Gastroesophageal sphincter (tissue), 3 donors: ENCODE measurements around the gene ITGA7.

Experiments
- EP300 ChIP-seq: sonication (generic); formaldehyde crosslinking; IDR thresholded peaks from one replicate; pipeline ENCODE4 v1.6.1; 2017; ENCODE audit warnings: antibody characterized with exemption, mild to moderate bottlenecking
- POLR2A ChIP-seq, 2 donors: fragments of 450-650 bp; IDR thresholded peaks; one replicate each; pipeline ENCODE4 v1.6.1; 2017; ENCODE audit warnings: antibody characterized with exemption in 2 of 2, mild to moderate bottlenecking in 2 of 2, moderate library complexity in 1 of 2
- POLR2AphosphoS5 ChIP-seq: sonication (generic); formaldehyde crosslinking; IDR thresholded peaks from one replicate; pipeline ENCODE4 v1.6.1; 2017; ENCODE audit warnings: antibody characterized with exemption
- TF ChIP-seq, protein P1 (sequence below), 4 experiments: fragments of 200-600 bp in 2 of 4; fragments of 450-650 bp in 2 of 4; sonication (generic) in 1 of 4; IDR thresholded peaks; one replicate each; pipeline ENCODE4 v1.5.1; 2017 to 2019; ENCODE audit warnings: antibody characterized with exemption in 4 of 4, mild to moderate bottlenecking in 2 of 4, moderate library complexity in 2 of 4

DNA sequence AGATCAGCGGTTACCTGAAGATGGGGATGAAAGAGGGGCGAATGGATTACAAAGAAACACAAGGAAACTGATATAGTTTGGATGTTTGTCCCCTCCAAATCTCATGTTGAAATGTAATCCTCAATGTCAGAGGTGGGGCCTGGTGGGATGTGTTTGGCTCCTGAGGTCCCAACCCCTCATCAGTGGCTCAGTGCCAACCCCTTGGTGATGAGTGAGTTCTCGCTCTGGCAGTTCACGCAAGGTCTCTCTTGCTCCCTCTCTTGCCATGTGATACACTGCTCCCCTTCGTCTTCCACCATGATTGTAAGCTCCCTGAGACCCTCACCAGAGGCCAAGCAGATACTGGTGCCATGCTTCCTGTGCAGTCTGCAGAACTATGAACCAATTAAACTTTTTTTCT, 28.0 kb downstream of the ITGA7 start:
- TF ChIP-seq, protein P1, sequence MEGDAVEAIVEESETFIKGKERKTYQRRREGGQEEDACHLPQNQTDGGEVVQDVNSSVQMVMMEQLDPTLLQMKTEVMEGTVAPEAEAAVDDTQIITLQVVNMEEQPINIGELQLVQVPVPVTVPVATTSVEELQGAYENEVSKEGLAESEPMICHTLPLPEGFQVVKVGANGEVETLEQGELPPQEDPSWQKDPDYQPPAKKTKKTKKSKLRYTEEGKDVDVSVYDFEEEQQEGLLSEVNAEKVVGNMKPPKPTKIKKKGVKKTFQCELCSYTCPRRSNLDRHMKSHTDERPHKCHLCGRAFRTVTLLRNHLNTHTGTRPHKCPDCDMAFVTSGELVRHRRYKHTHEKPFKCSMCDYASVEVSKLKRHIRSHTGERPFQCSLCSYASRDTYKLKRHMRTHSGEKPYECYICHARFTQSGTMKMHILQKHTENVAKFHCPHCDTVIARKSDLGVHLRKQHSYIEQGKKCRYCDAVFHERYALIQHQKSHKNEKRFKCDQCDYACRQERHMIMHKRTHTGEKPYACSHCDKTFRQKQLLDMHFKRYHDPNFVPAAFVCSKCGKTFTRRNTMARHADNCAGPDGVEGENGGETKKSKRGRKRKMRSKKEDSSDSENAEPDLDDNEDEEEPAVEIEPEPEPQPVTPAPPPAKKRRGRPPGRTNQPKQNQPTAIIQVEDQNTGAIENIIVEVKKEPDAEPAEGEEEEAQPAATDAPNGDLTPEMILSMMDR (IDR thresholded peaks at IDR 0.05) = no peak
- TF ChIP-seq POLR2A (IDR thresholded peaks at IDR 0.05) = no peak
- TF ChIP-seq EP300 = no peak
- TF ChIP-seq POLR2AphosphoS5 = no peak
